K562 (cell line): ENCODE results near the gene CLCN2. TPM values are rescaled to one million over a fixed set of nuclear protein-coding genes. Genes with fewer than 3 reads are reported as not detected.

Experiments
- ARNT ChIP-seq, 2 experiments: fragments of 450-650 bp; IDR thresholded peaks; 2 replicates each; pipeline ENCODE4 v1.6.1; 2016; ENCODE audit warnings: mild to moderate bottlenecking in 1 of 2
- EP300 ChIP-seq: IDR thresholded peaks from 2 replicates; pipeline ENCODE4 v1.6.1; 2012; ENCODE audit warnings: low read length, improper control_type of control experiment
- KLF1 ChIP-seq: fragments of 450-650 bp; IDR thresholded peaks from 2 replicates; pipeline ENCODE4 v1.6.1; 2016; ENCODE audit warnings: missing genetic modification characterization, missing compliant biosample characterization
- KLF6 ChIP-seq: fragments of 250-450 bp; sonication (Bioruptor Pico); IDR thresholded peaks from 2 replicates; pipeline ENCODE4 v1.4.0; 2020; ENCODE audit warnings: mild to moderate bottlenecking, moderate library complexity, borderline replicate concordance
- MECOM ChIP-seq: fragments of 250-450 bp; sonication (Bioruptor Pico); IDR thresholded peaks from 2 replicates; pipeline ENCODE4 v1.8.0; 2022; ENCODE audit warnings: inconsistent platforms
- MYNN ChIP-seq, 2 experiments: sonication (generic); formaldehyde crosslinking in 1 of 2; IDR thresholded peaks; 2 replicates each; pipeline versions ENCODE4 v1.5.0 to v1.6.1; 2016 to 2020; ENCODE audit warnings: antibody characterized with exemption in 1 of 2, missing genetic modification reagents in 1 of 2
- RERE ChIP-seq: sonication (generic); formaldehyde crosslinking; IDR thresholded peaks from 2 replicates; pipeline ENCODE4 v1.8.0; 2023; ENCODE audit warnings: missing genetic modification reagents, mild to moderate bottlenecking, borderline replicate concordance
- SMAD3 ChIP-seq: fragments of 450-650 bp; formaldehyde crosslinking; conservative IDR thresholded peaks from 2 replicates; pipeline ENCODE4 v1.4.0; 2020; ENCODE audit warnings: mild to moderate bottlenecking
- TARDBP ChIP-seq: fragments of 450-650 bp; IDR thresholded peaks from 2 replicates; pipeline ENCODE4 v1.6.1; 2016
- ZBTB2 ChIP-seq: fragments of 450-650 bp; IDR thresholded peaks from 2 replicates; pipeline ENCODE4 v1.6.1; 2016; ENCODE audit warnings: antibody characterized with exemption
- ZBTB5 ChIP-seq: fragments of 450-650 bp; IDR thresholded peaks from 2 replicates; pipeline ENCODE4 v1.6.1; 2017; ENCODE audit warnings: antibody characterized with exemption
- ZFP91 ChIP-seq: sonication (generic); formaldehyde crosslinking; IDR thresholded peaks from 2 replicates; pipeline ENCODE4 v1.8.0; 2022; ENCODE audit warnings: mild to moderate bottlenecking, missing genetic modification reagents
- ZNF280B ChIP-seq: fragments of 250-450 bp; sonication (Bioruptor Pico); IDR thresholded peaks from 2 replicates; pipeline ENCODE4 v1.5.1; 2021; ENCODE audit warnings: mild to moderate bottlenecking
- ZNF431 ChIP-seq: sonication (generic); formaldehyde crosslinking; IDR thresholded peaks from 2 replicates; pipeline ENCODE4 v1.8.0; 2022; ENCODE audit warnings: mild to moderate bottlenecking, missing genetic modification reagents
- ZNF696 ChIP-seq: fragments of 250-450 bp; sonication (Bioruptor Pico); conservative IDR thresholded peaks from 2 replicates; pipeline ENCODE4 v1.4.0; 2020; ENCODE audit warnings: mild to moderate bottlenecking, moderate library complexity
- polyA plus RNA-seq, 8 experiments: library from polyadenylated mRNA; depleted of rRNA in 4 of 8; stranded (reverse) in 5 of 8; unstranded in 3 of 8; fragments of >200 nt; fragmentation: Nextera tagmentation in 2 of 8; fragmentation: Illumina TruSeq in 1 of 8; extraction: Ambion mirVana in 2 of 8; extraction: Trizol in 1 of 8; gene quantifications; 2 replicates each; pipeline versions ENCODE4 v1.2.1 to v1.2.3, GENCODE V29; 2011 to 2014; ENCODE audit warnings: inconsistent platforms in 1 of 8, missing spikeins in 1 of 8
- total RNA-seq, 7 experiments: library from RNA; depleted of rRNA in 6 of 7; stranded (reverse); fragments of >200 nt in 6 of 7; fragmentation: Illumina TruSeq in 2 of 7; extraction: Trizol in 2 of 7; gene quantifications; 2 replicates each; pipeline versions ENCODE4 v1.2.1 to v1.2.3, GENCODE V29; 2011 to 2021; ENCODE audit warnings: low replicate concordance in 1 of 7

CLCN2 gene
- total and polyA plus RNA-seq, 9 of the 15 experiments (the other 6 are each of a cell fraction or from before 2014, with no cell fraction given) = 0.10 to 14.0 (median 6.9) TPM

- no peak for TF ChIP-seq ZBTB5
- 0 out of 2 replicates have a peak, but pooled peaks have one; percentile 32 for TF ChIP-seq MECOM
- no peak for TF ChIP-seq ZNF431
- TF ChIP-seq ZFP91 (CRISPR knock-in tag) = no peak
- peak in 1 of 2 experiments; percentile 75; a peak in 1 of 4 replicates for TF ChIP-seq ARNT (IDR thresholded peaks at IDR 0.05)
- TF ChIP-seq TARDBP = peak; percentile 53; the same call in 1 of the 2 replicates
- peak; percentile 99 for TF ChIP-seq ZBTB2
- TF ChIP-seq ZNF280B (CRISPR knock-in tag) = no peak
- no peak; the same call in 1 of the 2 replicates for TF ChIP-seq SMAD3 (CRISPR knock-in tag)
- TF ChIP-seq KLF1 = 0 out of 2 replicates have a peak, but pooled peaks have one; percentile 5
- TF ChIP-seq RERE = no peak
- no peak for TF ChIP-seq KLF6 (CRISPR knock-in tag)
- no peak for TF ChIP-seq EP300
- peak; percentile 35 for TF ChIP-seq MYNN (IDR thresholded peaks at IDR 0.05)
- TF ChIP-seq MYNN (CRISPR knock-in tag; IDR thresholded peaks at IDR 0.05) = no peak
- no peak for TF ChIP-seq ZNF696 (CRISPR knock-in tag)
These were observed 1.5 kb upstream of the CLCN2 start (continued) for GRCh38 chr3:184362668-184363546.
